Endothelial cell of umbilical vein (primary cell): Measurements from ENCODE around the gene TYSND1.

Experiments used
- POLR2A ChIP-seq: IDR thresholded peaks from 2 replicates; pipeline ENCODE4 v1.6.1; 2012; ENCODE audit warnings: low read depth, mild to moderate bottlenecking, control low read depth, low read length
- TF ChIP-seq, protein P1 (sequence below), 2 donors: IDR thresholded peaks; 1 replicate in 1 of 2; 2 replicates in 1 of 2; pipeline ENCODE4 v1.5.1; 2011; ENCODE audit warnings: low read length in 2 of 2, mild to moderate bottlenecking in 2 of 2, moderate library complexity in 2 of 2, control low read depth in 1 of 2, inconsistent platforms in 1 of 2, low read depth in 1 of 2; ENCODE audit not compliant: insufficient read depth in 1 of 2; ENCODE audit errors: extremely low read depth in 1 of 2

- TF ChIP-seq, protein P1, sequence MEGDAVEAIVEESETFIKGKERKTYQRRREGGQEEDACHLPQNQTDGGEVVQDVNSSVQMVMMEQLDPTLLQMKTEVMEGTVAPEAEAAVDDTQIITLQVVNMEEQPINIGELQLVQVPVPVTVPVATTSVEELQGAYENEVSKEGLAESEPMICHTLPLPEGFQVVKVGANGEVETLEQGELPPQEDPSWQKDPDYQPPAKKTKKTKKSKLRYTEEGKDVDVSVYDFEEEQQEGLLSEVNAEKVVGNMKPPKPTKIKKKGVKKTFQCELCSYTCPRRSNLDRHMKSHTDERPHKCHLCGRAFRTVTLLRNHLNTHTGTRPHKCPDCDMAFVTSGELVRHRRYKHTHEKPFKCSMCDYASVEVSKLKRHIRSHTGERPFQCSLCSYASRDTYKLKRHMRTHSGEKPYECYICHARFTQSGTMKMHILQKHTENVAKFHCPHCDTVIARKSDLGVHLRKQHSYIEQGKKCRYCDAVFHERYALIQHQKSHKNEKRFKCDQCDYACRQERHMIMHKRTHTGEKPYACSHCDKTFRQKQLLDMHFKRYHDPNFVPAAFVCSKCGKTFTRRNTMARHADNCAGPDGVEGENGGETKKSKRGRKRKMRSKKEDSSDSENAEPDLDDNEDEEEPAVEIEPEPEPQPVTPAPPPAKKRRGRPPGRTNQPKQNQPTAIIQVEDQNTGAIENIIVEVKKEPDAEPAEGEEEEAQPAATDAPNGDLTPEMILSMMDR (IDR thresholded peaks at IDR 0.05; ENCODE audit: extremely low read depth in 1 of 2, insufficient read depth in 1 of 2, low read depth in 1 of 2, low read length in 2 of 2), result no peak
- no peak for TF ChIP-seq POLR2A
Measured at GRCh38 chr10:70137135-70137534, 9.4 kb downstream of the TYSND1 start.
